ENCODE data around the gene NUP85. TPM values are rescaled to one million over a fixed set of nuclear protein-coding genes. Genes with fewer than 3 reads are reported as not detected.

Gene NUP85
- total RNA-seq, 1 experiment from 2014 or later: 95.6 TPM

DNA sequence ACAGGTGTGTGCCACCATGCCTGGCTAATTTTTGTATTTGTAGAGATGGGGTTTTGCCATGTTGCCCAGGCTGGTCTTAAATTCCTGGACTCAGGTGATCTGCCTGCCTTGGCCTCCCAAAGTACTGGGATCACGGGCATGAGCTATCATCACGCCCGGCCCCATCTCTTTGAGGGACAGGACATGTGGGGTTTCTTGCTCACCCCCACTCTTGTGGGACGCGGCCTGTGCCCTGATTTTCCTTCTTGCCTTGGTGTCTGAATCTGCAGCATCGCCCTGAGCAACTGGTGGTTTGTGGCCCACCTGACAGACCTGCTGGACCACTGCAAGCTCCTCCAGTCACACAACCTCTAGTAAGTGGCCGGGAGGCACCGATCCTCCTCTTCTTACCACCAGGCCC, 25.6 kb downstream of the NUP85 start:
- H3K27me3 ChIP-seq (ENCODE audit: low read length): no peaks in the 10 kb centered on the region
- no peak overlapping the region for H3K4me3 ChIP-seq (ENCODE audit: low read length)
- H3K27ac ChIP-seq (ENCODE audit: low read length): no peak overlapping the region
- TF ChIP-seq, protein P1, sequence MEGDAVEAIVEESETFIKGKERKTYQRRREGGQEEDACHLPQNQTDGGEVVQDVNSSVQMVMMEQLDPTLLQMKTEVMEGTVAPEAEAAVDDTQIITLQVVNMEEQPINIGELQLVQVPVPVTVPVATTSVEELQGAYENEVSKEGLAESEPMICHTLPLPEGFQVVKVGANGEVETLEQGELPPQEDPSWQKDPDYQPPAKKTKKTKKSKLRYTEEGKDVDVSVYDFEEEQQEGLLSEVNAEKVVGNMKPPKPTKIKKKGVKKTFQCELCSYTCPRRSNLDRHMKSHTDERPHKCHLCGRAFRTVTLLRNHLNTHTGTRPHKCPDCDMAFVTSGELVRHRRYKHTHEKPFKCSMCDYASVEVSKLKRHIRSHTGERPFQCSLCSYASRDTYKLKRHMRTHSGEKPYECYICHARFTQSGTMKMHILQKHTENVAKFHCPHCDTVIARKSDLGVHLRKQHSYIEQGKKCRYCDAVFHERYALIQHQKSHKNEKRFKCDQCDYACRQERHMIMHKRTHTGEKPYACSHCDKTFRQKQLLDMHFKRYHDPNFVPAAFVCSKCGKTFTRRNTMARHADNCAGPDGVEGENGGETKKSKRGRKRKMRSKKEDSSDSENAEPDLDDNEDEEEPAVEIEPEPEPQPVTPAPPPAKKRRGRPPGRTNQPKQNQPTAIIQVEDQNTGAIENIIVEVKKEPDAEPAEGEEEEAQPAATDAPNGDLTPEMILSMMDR (conservative IDR thresholded peaks at IDR 0.05; ENCODE audit: low read depth, low read length): no peak
- TF ChIP-seq EZH2 (IDR thresholded peaks at IDR 0.05; ENCODE audit: low read length, unreplicated experiment) (no peak), EZH2phosphoT487 (IDR thresholded peaks at IDR 0.05; ENCODE audit: borderline replicate concordance, low read length) (no peak)
- H3K4me1 ChIP-seq (ENCODE audit: insufficient read depth, low read length): no peaks in the 10 kb centered on the region
- CTCF ChIA-PET: no interaction called here
- H3K9me3 ChIP-seq (ENCODE audit: low read length): no peaks in the 10 kb centered on the region
- no peaks in the 10 kb centered on the region for H3K79me2 ChIP-seq (ENCODE audit: low read length)
- POLR2A ChIA-PET (ENCODE audit: unreplicated experiment): no interaction called here
- H2AFZ ChIP-seq (ENCODE audit: low read length): no peak overlapping the region
- no peak overlapping the region for H3K9ac ChIP-seq (ENCODE audit: low read length)
- no peaks in the 10 kb centered on the region for H3K9me2 ChIP-seq (replicated peaks; ENCODE audit: low read length)
- H3K4me2 ChIP-seq (ENCODE audit: low read length): no peak overlapping the region
- H3K36me3 ChIP-seq (ENCODE audit: low read depth, low read length): peaks cover 66% of the 10 kb centered on the region
- intact Hi-C loops (cut with micrococcal nuclease): no loop called here
- BruUV-seq (replicated peaks): no TSS peak
- H3F3A ChIP-seq (ENCODE audit: low read length, unreplicated experiment): no peaks in the 10 kb centered on the region
- DNase-seq (no peak), ATAC-seq (no peak)
- no peaks in the 10 kb centered on the region for H4K20me1 ChIP-seq (ENCODE audit: low read length)

DNA sequence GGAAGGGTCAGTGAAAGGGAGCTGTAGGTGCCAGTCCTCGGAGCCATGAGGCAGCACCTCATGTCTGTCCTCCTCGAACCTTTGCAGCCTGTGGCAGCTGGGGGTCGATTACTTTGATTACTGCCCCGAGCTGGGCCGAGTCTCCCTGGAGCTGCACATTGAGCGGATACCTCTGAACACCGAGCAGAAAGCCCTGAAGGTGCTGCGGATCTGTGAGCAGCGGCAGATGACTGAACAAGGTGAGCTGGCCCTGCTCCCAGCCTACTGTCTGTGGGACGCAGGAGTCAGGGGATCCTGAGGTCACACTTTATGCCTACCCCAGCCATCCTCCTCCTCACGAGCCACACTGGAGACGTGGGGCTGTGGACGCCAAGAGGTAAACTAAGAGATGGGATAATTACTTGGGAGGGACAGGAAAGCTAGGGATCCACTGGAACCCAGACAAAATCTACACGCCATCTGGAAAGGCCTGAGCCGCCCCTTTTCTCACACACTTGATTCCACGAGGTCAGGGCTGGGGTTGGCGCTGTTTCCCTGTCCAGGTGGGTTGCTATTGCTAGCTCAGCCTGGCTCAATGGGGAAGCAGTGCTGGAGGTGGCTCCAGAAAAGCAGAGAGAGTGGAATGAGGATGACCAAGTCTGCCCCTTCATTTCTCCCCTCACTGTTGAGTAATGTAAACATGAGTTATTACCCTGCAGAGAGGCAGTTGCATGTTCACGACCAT, 26.4 kb downstream of the NUP85 start:
- intact Hi-C loops (cut with micrococcal nuclease): no loop called here
- no peak for ATAC-seq
- no peak for TF ChIP-seq EZH2 (IDR thresholded peaks at IDR 0.05; ENCODE audit: low read length, unreplicated experiment)
- no peak for TF ChIP-seq EZH2phosphoT487 (IDR thresholded peaks at IDR 0.05; ENCODE audit: borderline replicate concordance, low read length)
- TF ChIP-seq, protein P1 (conservative IDR thresholded peaks at IDR 0.05; ENCODE audit: low read depth, low read length): no peak
- Histone ChIP-seq H3F3A (ENCODE audit: low read length, unreplicated experiment) (peaks cover 4% of the 10 kb centered on the region), H3K9me3 (ENCODE audit: low read length) (no peaks in the 10 kb centered on the region), H3K27ac (ENCODE audit: low read length) (no peak overlapping the region), H3K9me2 (replicated peaks; ENCODE audit: low read length) (no peaks in the 10 kb centered on the region), H3K4me3 (ENCODE audit: low read length) (no peak overlapping the region), H3K36me3 (ENCODE audit: low read depth, low read length) (peaks cover 66% of the 10 kb centered on the region), H3K79me2 (ENCODE audit: low read length) (no peaks in the 10 kb centered on the region), H3K4me2 (ENCODE audit: low read length) (no peak overlapping the region), H2AFZ (ENCODE audit: low read length) (no peak overlapping the region), H3K4me1 (ENCODE audit: insufficient read depth, low read length) (no peaks in the 10 kb centered on the region), H4K20me1 (ENCODE audit: low read length) (no peaks in the 10 kb centered on the region), H3K9ac (ENCODE audit: low read length) (no peak overlapping the region), H3K27me3 (ENCODE audit: low read length) (no peaks in the 10 kb centered on the region)
- BruUV-seq (replicated peaks): no TSS peak
- CTCF ChIA-PET: interaction anchor here (1.4 kb wide), 1 partner anchor 9 kb away, joined by 3 read pairs; no protein-coding TSS in a partner anchor
- DNase-seq: no peak
- POLR2A ChIA-PET (ENCODE audit: unreplicated experiment): no interaction called here

DNA sequence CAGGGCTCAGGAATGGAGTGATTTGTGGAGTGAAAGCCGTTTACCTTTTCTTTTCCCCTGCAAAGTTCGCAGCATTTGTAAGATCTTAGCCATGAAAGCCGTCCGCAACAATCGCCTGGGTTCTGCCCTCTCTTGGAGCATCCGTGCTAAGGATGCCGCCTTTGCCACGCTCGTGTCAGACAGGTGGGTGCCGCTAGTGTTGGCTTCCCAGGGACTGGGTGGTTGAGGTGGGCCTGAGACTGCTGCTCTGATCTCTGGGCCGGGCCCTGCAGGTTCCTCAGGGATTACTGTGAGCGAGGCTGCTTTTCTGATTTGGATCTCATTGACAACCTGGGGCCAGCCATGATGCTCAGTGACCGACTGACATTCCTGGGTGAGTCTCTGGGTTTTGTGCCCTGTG, 27.3 kb downstream of the NUP85 start:
- DNase-seq: no peak
- H3K36me3 ChIP-seq (ENCODE audit: low read depth, low read length): peaks cover 70% of the 10 kb centered on the region
- H3K4me2 ChIP-seq (ENCODE audit: low read length): no peak overlapping the region
- no peak overlapping the region for H3K9ac ChIP-seq (ENCODE audit: low read length)
- no peak overlapping the region for H2AFZ ChIP-seq (ENCODE audit: low read length)
- H3K4me1 ChIP-seq (ENCODE audit: insufficient read depth, low read length): no peaks in the 10 kb centered on the region
- POLR2A ChIA-PET (ENCODE audit: unreplicated experiment): no interaction called here
- H3K9me2 ChIP-seq (replicated peaks; ENCODE audit: low read length): no peaks in the 10 kb centered on the region
- no peak overlapping the region for H3K4me3 ChIP-seq (ENCODE audit: low read length)
- H3K27ac ChIP-seq (ENCODE audit: low read length): no peak overlapping the region
- CTCF ChIA-PET: interaction anchor here (1.4 kb wide), 1 partner anchor 8 kb away, joined by 3 read pairs; no protein-coding TSS in a partner anchor
- no peaks in the 10 kb centered on the region for H3K79me2 ChIP-seq (ENCODE audit: low read length)
- no peaks in the 10 kb centered on the region for H4K20me1 ChIP-seq (ENCODE audit: low read length)
- ATAC-seq: no peak
- intact Hi-C loops (cut with micrococcal nuclease): no loop called here
- H3K9me3 ChIP-seq (ENCODE audit: low read length): no peaks in the 10 kb centered on the region
- BruUV-seq (replicated peaks): no TSS peak
- H3K27me3 ChIP-seq (ENCODE audit: low read length): no peaks in the 10 kb centered on the region
- H3F3A ChIP-seq (ENCODE audit: low read length, unreplicated experiment): peaks cover 4% of the 10 kb centered on the region
- TF ChIP-seq, protein P1 (conservative IDR thresholded peaks at IDR 0.05; ENCODE audit: low read depth, low read length): no peak
- no peak for TF ChIP-seq EZH2 (IDR thresholded peaks at IDR 0.05; ENCODE audit: low read length, unreplicated experiment)
- TF ChIP-seq EZH2phosphoT487 (IDR thresholded peaks at IDR 0.05; ENCODE audit: borderline replicate concordance, low read length): no peak
